Ovary (tissue), 9 donors: ENCODE measurements around the gene KCNH6. TPM values are rescaled to one million over a fixed set of nuclear protein-coding genes. Genes with fewer than 3 reads are reported as not detected.

Experiments used
- DNase-seq, 5 donors: peaks; one replicate each; pipeline ENCODE4 v3.0.0-alpha.2; 2019 to 2020
- H3K27ac ChIP-seq, 2 donors: fragments of 200-600 bp; one replicate each; pipeline versions ENCODE4 v1.5.1 to v1.8.0; 2019 to 2022
- H3K27me3 ChIP-seq: fragments of 200-600 bp; one replicate; pipeline ENCODE4 v1.8.0; 2022
- H3K36me3 ChIP-seq: fragments of 200-600 bp; sonication (generic); one replicate; pipeline ENCODE4 v1.5.1; 2019
- H3K4me1 ChIP-seq: one replicate; pipeline ENCODE4 v1.8.1; 2013; ENCODE audit warnings: mild to moderate bottlenecking, moderate library complexity; ENCODE audit not compliant: insufficient read depth
- H3K4me3 ChIP-seq: fragments of 200-600 bp; sonication (generic); one replicate; pipeline ENCODE4 v1.5.1; 2017
- H3K9me3 ChIP-seq, 2 donors: fragments of 200-600 bp in 1 of 2; sonication (generic) in 1 of 2; one replicate each; pipeline versions ENCODE4 v1.5.1 to v1.8.1; 2013 to 2019; ENCODE audit warnings: mild to moderate bottlenecking in 1 of 2, moderate library complexity in 1 of 2
- CTCF ChIP-seq, 3 donors: fragments of 450-650 bp in 2 of 3; fragments of 200-600 bp in 1 of 3; IDR thresholded peaks; one replicate each; pipeline versions ENCODE4 v1.5.1 to v1.8.0; 2016 to 2022; ENCODE audit warnings: antibody characterized with exemption in 3 of 3, mild to moderate bottlenecking in 1 of 3
- EP300 ChIP-seq: sonication (generic); formaldehyde crosslinking; IDR thresholded peaks from one replicate; pipeline ENCODE4 v1.6.1; 2017; ENCODE audit warnings: antibody characterized with exemption
- POLR2A ChIP-seq: fragments of 450-650 bp; IDR thresholded peaks from one replicate; pipeline ENCODE4 v1.6.1; 2017; ENCODE audit warnings: antibody characterized with exemption, mild to moderate bottlenecking, moderate library complexity
- WGBS, 3 donors: extraction: QIAGEN DNeasy Blood & Tissue Kit in 1 of 3; methylation state at CpG; one replicate each; pipeline versions ENCODE4 v1.1.5 to v1.1.7; 2013 to 2017; 5-methylcytosine and 5-hydroxymethylcytosine counted together
- intact Hi-C, 4 donors: fragments of 100-400 bp; cut with DNase I; formaldehyde crosslinking; loops; one replicate each; pipeline versions ENCODE4 v1.11.0 to v1.15.1; 2022 to 2023
- polyA plus RNA-seq, 2 donors: library from polyadenylated mRNA; stranded (reverse); fragments of 200-250 nt in 1 of 2; fragments of 350-450 nt in 1 of 2; fragmentation: Illumina TruSeq in 1 of 2; extraction: RNeasy Lipid Tissue Mini Kit (QIAGEN cat#74804) in 1 of 2; gene quantifications; one replicate each; pipeline ENCODE4 v1.2.3, GENCODE V29; 2013 to 2014
- total RNA-seq, 7 donors: library from RNA; depleted of rRNA in 2 of 7; stranded (reverse); fragments of >200 nt in 2 of 7; fragmentation: NEBNext Ultra II Directional in 3 of 7; extraction: Animal tissue kit (Norgen Biotek cat#: 25700) in 3 of 7; gene quantifications; one replicate each; pipeline versions ENCODE4 v1.1.0 to v1.2.4, GENCODE V29; 2016 to 2023
- donor health status: DM: no; HTN: no; CAD: no; lungs with moderate emphysema.
- donor health status: DM: no; HTN: no; CAD: no.
- donor health status: Bipolar disorder and iron deficiency.
- donor health status: DM: yes; HTN: yes; CAD: no.
- donor health status: DM: no; HTN: no; CAD: no.
- donor health status: DM: yes; HTN: yes; CAD: no.

The KCNH6 gene
- total and polyA plus RNA-seq, 9 donors: 0.36 TPM; not detected in 8

GRCh38 chr17:63506627-63507026, 16.5 kb upstream of the KCNH6 start:
- Histone ChIP-seq H3K4me3 (no peak overlapping the region), H3K4me1 (no peaks in the 10 kb centered on the region), H3K9me3 (no peaks in the 10 kb centered on the region), H3K36me3 (no peaks in the 10 kb centered on the region), H3K27ac (no peak overlapping the region), H3K27me3 (no peaks in the 10 kb centered on the region)
- DNase-seq: no peak
- WGBS, 3 donors: 88 to 94% (median 94%) methylated on average over 3 of the region's 3 CpGs
- intact Hi-C loops: no loop called here
- TF ChIP-seq EP300 (no peak), CTCF (IDR thresholded peaks at IDR 0.05) (no peak), POLR2A (no peak)

GRCh38 chr17:63511331-63511730, 11.8 kb upstream of the KCNH6 start:
- no peaks in the 10 kb centered on the region for H3K36me3 ChIP-seq
- H3K9me3 ChIP-seq: no peaks in the 10 kb centered on the region
- DNase-seq: no peak
- no peak overlapping the region for H3K27ac ChIP-seq
- intact Hi-C loops: no loop called here
- H3K4me3 ChIP-seq: no peak overlapping the region
- no peaks in the 10 kb centered on the region for H3K4me1 ChIP-seq
- H3K27me3 ChIP-seq: no peaks in the 10 kb centered on the region
- WGBS, 3 donors: 89 to 95% (median 90%) methylated on average over 8 of the region's 8 CpGs
- TF ChIP-seq CTCF (IDR thresholded peaks at IDR 0.05) (no peak), POLR2A (no peak), EP300 (no peak)

- Histone ChIP-seq H3K9me3 (no peaks in the 10 kb centered on the region), H3K36me3 (no peaks in the 10 kb centered on the region), H3K27ac (no peak overlapping the region), H3K4me3 (no peak overlapping the region), H3K4me1 (no peaks in the 10 kb centered on the region), H3K27me3 (no peaks in the 10 kb centered on the region)
- DNase-seq: no peak
- intact Hi-C loops: no loop called here
- WGBS, 3 donors: 82 to 90% (median 86%) methylated on average over 3 of the region's 3 CpGs
- TF ChIP-seq CTCF (IDR thresholded peaks at IDR 0.05) (no peak), EP300 (no peak), POLR2A (no peak)
Measured at GRCh38 chr17:63512388-63512787, 10.8 kb upstream of the KCNH6 start.

DNA sequence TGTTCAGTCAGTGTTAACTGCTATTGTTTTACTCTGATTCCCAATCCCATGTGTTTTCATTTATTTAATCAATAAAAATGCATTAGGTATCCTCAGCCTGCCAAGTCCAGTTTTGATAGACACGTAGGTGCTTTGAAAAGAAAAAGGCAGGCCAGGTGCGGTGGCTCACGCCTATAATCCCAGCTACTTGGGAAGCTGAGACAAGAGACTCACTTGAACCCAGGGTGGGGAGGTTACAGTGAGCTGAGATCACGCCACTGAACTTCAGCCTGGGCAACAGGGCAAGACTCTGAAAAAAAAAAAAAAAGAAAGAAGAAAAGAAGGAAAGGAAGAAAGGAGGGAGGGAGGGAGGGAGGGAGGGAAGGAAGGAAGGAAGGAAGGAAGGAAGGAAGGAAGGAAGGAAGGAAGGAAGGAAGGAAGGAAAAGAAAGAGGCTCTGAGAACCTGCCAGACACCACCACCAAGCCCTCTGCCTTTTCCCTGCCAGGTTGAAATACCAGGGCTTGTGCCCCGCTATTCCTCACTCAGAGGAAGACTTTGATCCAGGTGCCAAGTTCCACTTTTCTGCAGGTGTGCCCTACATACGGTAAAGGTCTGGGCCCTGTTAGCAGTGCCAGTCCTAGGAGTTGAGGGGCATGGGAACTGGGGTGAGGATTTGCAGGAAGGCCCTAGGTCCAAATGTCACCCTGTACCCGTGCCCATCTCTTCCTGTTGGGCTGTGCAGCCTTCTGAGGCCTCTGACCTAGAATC, 10.1 kb upstream of the KCNH6 start:
- TF ChIP-seq CTCF (IDR thresholded peaks at IDR 0.05) (no peak), POLR2A (no peak), EP300 (no peak)
- Histone ChIP-seq H3K36me3 (no peaks in the 10 kb centered on the region), H3K9me3 (no peaks in the 10 kb centered on the region), H3K27ac (no peak overlapping the region), H3K27me3 (no peaks in the 10 kb centered on the region), H3K4me3 (no peak overlapping the region), H3K4me1 (no peaks in the 10 kb centered on the region)
- intact Hi-C loops: no loop called here
- WGBS, 3 donors: 76 to 78% (median 78%) methylated on average over 7 of the region's 7 CpGs
- DNase-seq: no peak
